CD4-positive, alpha-beta T cell treated with Interleukin-15 for 1 hour (primary cell): ENCODE data around the gene ARMC9.
"Not testable (repeated sequence)": the region's sequence is repeated elsewhere in the genome, so short reads cannot be mapped to it uniquely, and the experiment has no call there.

Source experiments
- DNase-seq: peaks from one replicate; pipeline ENCODE4 v3.0.0-alpha.2; 2020

The ARMC9 gene

DNA sequence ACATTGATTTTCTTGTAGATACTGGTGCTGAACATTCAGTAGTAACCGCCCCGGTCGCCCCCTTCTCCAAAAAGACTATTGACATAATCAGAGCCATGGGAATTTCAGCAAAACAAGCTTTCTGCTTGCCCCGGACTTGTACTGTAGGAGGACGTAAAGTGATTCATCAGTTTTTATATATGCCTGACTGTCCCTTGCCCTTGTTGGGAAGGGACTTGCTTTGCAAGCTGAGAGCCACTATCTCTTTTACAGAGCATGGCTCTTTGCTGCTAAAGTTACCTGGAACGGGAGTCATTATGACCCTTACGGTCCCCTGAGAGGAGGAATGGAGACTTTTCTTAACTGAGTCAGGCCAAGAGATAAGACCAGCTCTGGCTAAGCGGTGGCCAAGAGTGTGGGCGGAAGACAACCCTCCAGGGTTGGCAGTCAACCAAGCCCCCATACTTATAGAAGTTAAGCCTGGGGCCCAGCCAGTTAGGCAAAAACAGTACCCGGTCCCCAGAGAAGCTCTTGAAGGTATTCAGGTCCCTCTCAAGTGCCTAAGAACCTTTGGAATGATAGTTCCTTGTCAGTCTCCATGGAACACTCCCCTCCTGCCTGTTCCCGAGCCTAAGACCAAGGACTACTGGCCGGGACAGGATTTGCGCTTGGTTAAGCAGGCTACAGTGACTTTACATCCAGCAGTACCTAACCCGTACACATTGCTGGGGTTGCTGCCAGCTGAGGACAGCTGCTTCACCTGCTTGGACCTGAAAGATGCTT, 205.2 kb downstream of the ARMC9 start:
- not testable (repeated sequence) for DNase-seq

- not testable (repeated sequence) for DNase-seq
Measured at GRCh38 chr2:231404183-231404578, 205.8 kb downstream of the ARMC9 start.

- peak; percentile 30 for DNase-seq
Measured at GRCh38 chr2:231405601-231406367, 207.4 kb downstream of the ARMC9 start.

GRCh38 chr2:231407686-231408085, 209.3 kb downstream of the ARMC9 start:
- not testable (repeated sequence) for DNase-seq

GRCh38 chr2:231408304-231408703, 209.9 kb downstream of the ARMC9 start:
- not testable (repeated sequence) for DNase-seq

DNA sequence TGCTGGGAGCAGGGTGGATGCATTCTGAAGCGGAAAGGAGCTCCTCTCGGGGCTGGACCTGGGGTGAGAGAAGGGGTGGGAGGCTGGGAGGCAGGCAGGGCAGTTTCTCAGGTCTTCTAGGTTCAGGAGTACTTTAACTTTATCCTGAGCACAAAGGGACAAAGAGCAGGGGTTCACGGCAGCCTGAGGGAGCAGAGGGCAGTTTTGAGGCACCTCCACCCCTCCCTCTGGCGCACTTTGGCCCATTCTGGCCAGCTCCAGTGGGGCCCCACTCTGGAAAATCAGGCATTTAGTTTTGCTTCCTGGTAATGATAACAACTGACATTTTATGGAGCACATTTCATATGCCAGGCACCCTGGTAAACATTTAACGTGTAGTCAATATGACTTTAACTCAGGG, 211.3 kb downstream of the ARMC9 start:
- DNase-seq, result no peak

GRCh38 chr2:231410293-231411004, 212.0 kb downstream of the ARMC9 start:
- no peak for DNase-seq

- DNase-seq, result no peak
Measured at GRCh38 chr2:231411237-231411636, 212.8 kb downstream of the ARMC9 start.

DNA sequence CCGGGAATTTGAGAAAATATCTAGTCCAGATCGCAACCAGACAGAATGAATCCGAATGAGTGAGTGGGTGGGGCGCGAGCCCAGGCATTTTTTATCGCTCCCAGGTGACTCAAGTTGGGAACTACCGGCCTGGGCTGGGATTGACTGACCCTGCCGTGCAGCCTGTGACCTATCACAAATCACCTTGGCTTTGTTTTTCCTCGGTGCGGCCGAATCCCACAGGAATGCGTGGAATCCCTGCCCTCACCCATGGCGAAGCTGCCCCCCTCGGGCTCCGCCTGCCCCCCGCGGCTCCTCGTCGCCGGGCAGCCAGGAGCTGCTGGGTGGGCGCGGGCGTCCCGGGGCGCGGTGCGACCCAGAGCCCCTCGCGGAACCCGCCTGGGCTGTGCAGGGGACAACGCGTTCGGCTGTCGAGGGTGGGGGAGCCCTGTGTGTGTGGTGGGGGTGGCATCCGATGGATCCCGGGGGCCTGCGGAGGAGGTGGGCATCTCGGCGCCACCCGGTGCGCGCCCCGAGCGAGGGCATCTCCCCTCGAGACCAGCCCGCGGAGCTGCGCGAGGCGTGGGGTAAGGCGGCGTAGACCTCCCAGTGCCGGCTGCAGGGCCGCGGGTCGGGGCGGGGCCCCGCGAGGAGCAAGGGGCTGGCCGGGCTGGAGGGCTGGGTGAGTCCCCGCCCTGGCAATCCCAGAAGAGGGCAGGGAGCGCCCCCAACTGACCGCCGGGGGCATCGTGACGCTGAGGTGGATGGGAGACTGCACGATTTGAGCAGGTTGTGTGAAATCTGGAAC, 213.6 kb downstream of the ARMC9 start:
- peak; percentile 76 for DNase-seq

- DNase-seq, result no peak
Measured at GRCh38 chr2:231412618-231412963, 214.2 kb downstream of the ARMC9 start.

GRCh38 chr2:231413456-231413855, 215.0 kb downstream of the ARMC9 start:
- no peak for DNase-seq

GRCh38 chr2:231413921-231414476, 215.6 kb downstream of the ARMC9 start:
- DNase-seq, result no peak

GRCh38 chr2:231415029-231415428, 216.6 kb downstream of the ARMC9 start:
- no peak for DNase-seq

DNA sequence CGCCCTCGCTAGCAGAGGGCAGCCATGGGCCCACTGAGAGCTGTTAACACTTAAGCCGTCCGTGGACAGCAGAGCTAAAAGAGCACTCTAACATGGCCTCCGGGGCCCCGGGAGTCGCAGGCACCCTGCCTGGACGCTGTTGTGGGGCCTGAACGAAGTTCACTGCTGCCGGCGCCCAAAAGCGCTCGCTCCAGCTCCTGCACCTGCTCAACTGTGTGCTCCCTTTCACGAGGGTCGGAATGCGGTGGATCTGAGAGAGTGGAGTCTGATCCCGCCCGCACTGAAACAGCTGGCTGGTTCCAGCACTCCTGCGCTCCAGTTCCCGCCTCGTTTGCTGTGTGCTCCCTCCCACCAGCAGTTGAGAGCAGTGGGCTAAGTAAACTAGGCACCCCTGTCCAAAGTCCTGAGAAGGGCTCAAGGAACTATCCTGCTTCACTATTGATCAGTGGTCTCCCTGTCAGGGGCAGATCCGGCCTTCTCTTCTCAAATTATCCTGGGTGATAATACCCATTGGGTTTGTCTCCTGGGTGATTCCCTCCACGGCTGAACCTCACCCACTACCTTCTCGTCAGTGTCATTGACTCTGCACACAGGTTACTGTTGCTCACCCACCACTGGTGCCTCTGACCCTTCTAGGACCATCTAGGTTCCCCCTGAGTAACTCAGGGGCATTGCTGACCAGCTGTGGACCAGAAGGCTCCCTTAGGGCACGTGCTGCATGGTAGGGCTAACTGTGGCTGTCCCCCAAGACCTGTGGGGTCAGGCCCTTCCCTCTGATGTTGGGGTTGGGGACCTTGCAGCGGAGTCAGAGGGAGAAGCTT, 220.6 kb downstream of the ARMC9 start:
- DNase-seq, result no peak

DNA sequence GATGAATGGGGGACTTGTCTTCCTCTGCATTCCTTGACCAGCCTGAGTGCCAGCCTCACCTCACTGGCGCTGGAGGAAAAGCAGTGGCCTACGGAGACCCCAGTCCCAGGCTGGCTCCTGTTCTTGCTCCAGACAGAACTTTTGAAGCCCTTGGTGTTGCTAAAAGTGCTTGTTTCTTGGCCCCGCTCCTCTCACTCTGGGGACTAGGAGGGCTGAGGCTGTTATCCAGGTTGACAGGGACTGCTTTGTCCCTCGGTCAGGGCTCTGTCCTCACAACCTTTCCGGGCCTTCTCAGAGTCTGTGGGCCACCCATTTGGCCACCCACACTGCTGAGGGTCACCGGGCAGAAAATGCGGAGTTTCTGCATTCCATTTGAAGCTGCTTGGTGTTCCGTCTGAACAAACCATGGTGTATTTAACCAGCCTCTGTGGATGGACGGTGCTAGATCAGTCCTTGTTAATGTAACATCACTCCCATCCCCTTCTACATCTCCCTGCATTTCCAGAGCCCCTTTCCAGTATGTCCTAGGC, 222.7 kb downstream of the ARMC9 start:
- DNase-seq, result no peak

DNA sequence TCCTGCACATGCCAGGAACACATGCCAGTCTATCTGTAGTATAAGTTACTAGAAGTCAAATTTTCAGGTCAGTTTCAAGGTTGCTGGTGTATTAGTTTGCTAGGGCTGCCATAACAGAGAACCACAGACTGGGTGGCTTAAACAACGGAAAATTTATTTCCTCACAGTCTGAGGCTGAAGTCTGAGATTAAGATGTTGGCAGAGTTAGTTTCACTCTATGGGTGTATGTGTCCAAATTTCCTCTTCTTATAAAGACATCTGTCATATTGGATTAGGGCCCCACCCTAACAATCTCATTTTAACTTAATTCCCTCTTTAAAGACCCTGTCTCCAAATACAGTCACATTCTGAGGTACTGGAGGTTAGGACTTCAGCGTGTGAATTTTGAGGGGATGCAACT, 223.6 kb downstream of the ARMC9 start:
- DNase-seq, result no peak

- no peak for DNase-seq
Measured at GRCh38 chr2:231423176-231423575, 224.7 kb downstream of the ARMC9 start.
